MM.1S (cell line): ENCODE measurements around the gene DOCK4.

Experiments
- EZH2 ChIP-seq: fragments of 300-600 bp; sonication (generic); optimal IDR thresholded peaks from 2 replicates; pipeline ENCODE3; 2017; ENCODE audit warnings: low read depth, mild to moderate bottlenecking, antibody characterized with exemption, low read length, mixed read lengths
- EZH2phosphoT487 ChIP-seq: fragments of 300-600 bp; sonication (generic); IDR thresholded peaks from 2 replicates; pipeline ENCODE4 v1.6.1; 2018; ENCODE audit warnings: antibody characterized with exemption, low read length
- TF ChIP-seq, protein P1 (sequence below): fragments of 300-600 bp; sonication (generic); IDR thresholded peaks from 2 replicates; pipeline ENCODE4 v1.5.1; 2016; ENCODE audit warnings: antibody characterized with exemption, low read length, mixed read lengths

- TF ChIP-seq, protein P1, sequence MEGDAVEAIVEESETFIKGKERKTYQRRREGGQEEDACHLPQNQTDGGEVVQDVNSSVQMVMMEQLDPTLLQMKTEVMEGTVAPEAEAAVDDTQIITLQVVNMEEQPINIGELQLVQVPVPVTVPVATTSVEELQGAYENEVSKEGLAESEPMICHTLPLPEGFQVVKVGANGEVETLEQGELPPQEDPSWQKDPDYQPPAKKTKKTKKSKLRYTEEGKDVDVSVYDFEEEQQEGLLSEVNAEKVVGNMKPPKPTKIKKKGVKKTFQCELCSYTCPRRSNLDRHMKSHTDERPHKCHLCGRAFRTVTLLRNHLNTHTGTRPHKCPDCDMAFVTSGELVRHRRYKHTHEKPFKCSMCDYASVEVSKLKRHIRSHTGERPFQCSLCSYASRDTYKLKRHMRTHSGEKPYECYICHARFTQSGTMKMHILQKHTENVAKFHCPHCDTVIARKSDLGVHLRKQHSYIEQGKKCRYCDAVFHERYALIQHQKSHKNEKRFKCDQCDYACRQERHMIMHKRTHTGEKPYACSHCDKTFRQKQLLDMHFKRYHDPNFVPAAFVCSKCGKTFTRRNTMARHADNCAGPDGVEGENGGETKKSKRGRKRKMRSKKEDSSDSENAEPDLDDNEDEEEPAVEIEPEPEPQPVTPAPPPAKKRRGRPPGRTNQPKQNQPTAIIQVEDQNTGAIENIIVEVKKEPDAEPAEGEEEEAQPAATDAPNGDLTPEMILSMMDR = no peak
- TF ChIP-seq EZH2 (no peak), EZH2phosphoT487 (no peak)
Measured at GRCh38 chr7:111678986-111679385, 527.2 kb downstream of the DOCK4 start.
